Common myeloid progenitor, CD34-positive (primary cell): ENCODE data around the gene RNF133.
"Not testable (repeated sequence)": the region's sequence is repeated elsewhere in the genome, so short reads cannot be mapped to it uniquely, and the experiment has no call there.

Source experiments
- CTCF ChIA-PET: fragments of 350-600 bp; sonication (Branson Sonifier 250); formaldehyde crosslinking; loops from one replicate; lab custom pipeline; 2021; ENCODE audit warnings: antibody characterized with exemption; lab: Charles Lee
- POLR2A ChIA-PET: fragments of 350-600 bp; sonication (Branson Sonifier 250); formaldehyde crosslinking; loops from one replicate; lab custom pipeline; 2021; ENCODE audit warnings: antibody characterized with exemption; lab: Charles Lee
- DNase-seq, 3 donors: peaks; one replicate each; pipeline versions ENCODE4 v3.0.0 to v3.0.0-alpha.2; 2013
- H3K27ac ChIP-seq, 2 experiments: 1 replicate in 1 of 2; 2 replicates in 1 of 2; pipeline ENCODE4 v1.7.0; 2013; ENCODE audit warnings: inconsistent platforms in 2 of 2, low read length in 2 of 2, mild to moderate bottlenecking in 2 of 2, low read depth in 1 of 2, moderate library complexity in 1 of 2; ENCODE audit not compliant: severe bottlenecking in 2 of 2, insufficient read depth in 1 of 2, poor library complexity in 1 of 2
- H3K27me3 ChIP-seq, 5 experiments: replicated peaks in 2 of 5; 1 replicate in 3 of 5; 2 replicates in 2 of 5; pipeline versions ENCODE4 v1.6.1 to v1.7.0; 2013; ENCODE audit warnings: low read length in 4 of 5, mild to moderate bottlenecking in 2 of 5, moderate library complexity in 2 of 5, inconsistent platforms in 1 of 5; ENCODE audit not compliant: insufficient read depth in 5 of 5, control insufficient read depth in 4 of 5
- H3K36me3 ChIP-seq, 4 experiments: 1 replicate in 2 of 4; 2 replicates in 2 of 4; pipeline versions ENCODE4 v1.6.1 to v1.7.0; 2013; ENCODE audit warnings: low read length in 3 of 4, control low read depth in 1 of 4, mild to moderate bottlenecking in 1 of 4; ENCODE audit not compliant: control insufficient read depth in 4 of 4, insufficient read depth in 4 of 4
- H3K4me1 ChIP-seq, 4 experiments: 1 replicate in 3 of 4; 2 replicates in 1 of 4; pipeline versions ENCODE4 v1.6.1 to v1.7.1; 2013; ENCODE audit warnings: low read length in 3 of 4, mild to moderate bottlenecking in 3 of 4, control low read depth in 1 of 4, inconsistent platforms in 1 of 4, moderate library complexity in 1 of 4; ENCODE audit not compliant: control insufficient read depth in 4 of 4, insufficient read depth in 4 of 4; ENCODE audit errors: control extremely low read depth in 1 of 4
- H3K4me3 ChIP-seq, 7 experiments: 1 replicate in 4 of 7; 2 replicates in 3 of 7; pipeline versions ENCODE4 v1.5.1 to v1.7.0; 2013; ENCODE audit warnings: mild to moderate bottlenecking in 7 of 7, low read length in 6 of 7, moderate library complexity in 6 of 7, inconsistent platforms in 2 of 7, low read depth in 2 of 7, control low read depth in 1 of 7; ENCODE audit not compliant: insufficient read depth in 4 of 7, control insufficient read depth in 1 of 7; ENCODE audit errors: extremely low read depth in 1 of 7
- H3K9me3 ChIP-seq, 5 experiments: 1 replicate in 4 of 5; 2 replicates in 1 of 5; pipeline versions ENCODE4 v1.6.1 to v1.7.1; 2013; ENCODE audit warnings: low read length in 4 of 5, mild to moderate bottlenecking in 2 of 5, inconsistent platforms in 1 of 5, low read depth in 1 of 5, moderate library complexity in 1 of 5; ENCODE audit not compliant: control insufficient read depth in 4 of 5, insufficient read depth in 2 of 5; ENCODE audit errors: control extremely low read depth in 1 of 5
- WGBS: methylation state at CpG from one replicate; pipeline ENCODE4 v1.1.5; 2013; ENCODE audit not compliant: insufficient coverage; 5-methylcytosine and 5-hydroxymethylcytosine counted together

RNF133 gene

DNA sequence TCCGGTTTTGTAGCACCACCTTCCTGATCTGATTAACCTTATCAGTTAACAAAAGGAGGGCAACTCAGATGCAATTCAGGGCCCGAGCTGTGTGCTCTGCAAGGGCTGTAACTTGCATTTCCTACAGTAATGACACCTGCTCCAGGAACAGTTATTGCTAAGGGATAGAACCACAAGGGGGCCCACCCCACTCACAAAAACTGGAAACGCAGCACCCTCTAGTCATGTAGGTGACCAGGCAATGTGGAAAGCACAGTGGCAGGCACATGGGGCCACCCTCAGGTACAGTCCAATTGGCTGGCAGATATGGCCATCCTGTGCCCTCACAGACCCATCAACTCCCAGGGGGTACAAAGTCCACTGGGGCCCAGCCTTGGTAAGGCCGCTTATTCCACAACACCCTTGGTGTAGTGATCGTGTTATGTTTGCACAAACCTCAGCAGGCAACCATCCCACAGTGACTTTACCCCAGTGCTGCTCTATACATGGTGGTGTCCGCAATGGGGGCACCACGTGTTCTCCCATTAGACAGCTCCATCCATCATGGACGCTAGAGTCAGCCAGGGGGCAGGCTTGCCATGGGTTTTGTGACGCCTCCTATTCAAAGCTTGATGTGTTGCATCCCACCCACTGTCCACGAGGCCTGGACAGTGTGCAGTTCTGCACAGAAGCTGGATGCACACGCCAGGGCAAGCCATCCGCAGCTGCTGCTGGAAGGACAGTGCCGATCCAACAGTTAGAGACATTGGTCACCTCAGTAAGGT is 9.4 kb downstream of the RNF133 start:
- no peak overlapping the region for H3K27ac ChIP-seq
- H3K36me3 ChIP-seq = no peaks in the 10 kb centered on the region
- H3K9me3 ChIP-seq = peaks cover 0 to 2% (median 0%) of the 10 kb centered on the region in 5 experiments
- H3K4me3 ChIP-seq = no peak overlapping the region
- CTCF ChIA-PET = no interaction called here
- no peaks in the 10 kb centered on the region for H3K4me1 ChIP-seq
- 92% methylated on average over 13 of the region's 13 CpGs for WGBS
- no peak for DNase-seq
- POLR2A ChIA-PET = no interaction called here
- no peaks in the 10 kb centered on the region for H3K27me3 ChIP-seq

DNA sequence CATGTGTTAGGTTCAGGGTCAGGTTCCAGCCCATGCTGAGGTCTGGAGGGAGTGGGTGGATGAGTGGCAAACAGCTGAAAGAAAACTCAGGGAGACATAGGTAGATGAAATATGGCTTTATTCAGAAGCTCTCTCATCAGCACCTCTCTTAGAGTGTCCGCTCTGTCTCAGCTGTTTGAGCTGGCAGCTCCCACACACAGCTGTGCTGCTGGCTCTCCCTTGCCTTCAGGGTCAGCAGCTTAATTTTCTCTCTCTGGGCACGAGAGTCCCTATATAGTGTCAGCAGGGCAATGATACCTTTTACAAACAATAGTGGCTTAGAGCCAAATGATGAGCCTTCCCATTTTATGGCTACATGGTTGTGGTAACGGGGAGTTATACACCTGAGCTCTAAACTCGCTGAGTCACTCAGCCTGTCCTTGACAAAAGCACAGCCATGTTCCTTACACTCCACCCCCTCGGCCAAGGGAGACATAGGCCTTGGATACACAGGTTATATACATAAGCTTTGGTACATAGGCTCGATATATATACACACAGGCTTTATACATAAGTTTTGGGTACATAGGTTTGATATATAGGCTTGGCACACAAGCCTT is 10.4 kb downstream of the RNF133 start:
- POLR2A ChIA-PET = no interaction called here

DNA sequence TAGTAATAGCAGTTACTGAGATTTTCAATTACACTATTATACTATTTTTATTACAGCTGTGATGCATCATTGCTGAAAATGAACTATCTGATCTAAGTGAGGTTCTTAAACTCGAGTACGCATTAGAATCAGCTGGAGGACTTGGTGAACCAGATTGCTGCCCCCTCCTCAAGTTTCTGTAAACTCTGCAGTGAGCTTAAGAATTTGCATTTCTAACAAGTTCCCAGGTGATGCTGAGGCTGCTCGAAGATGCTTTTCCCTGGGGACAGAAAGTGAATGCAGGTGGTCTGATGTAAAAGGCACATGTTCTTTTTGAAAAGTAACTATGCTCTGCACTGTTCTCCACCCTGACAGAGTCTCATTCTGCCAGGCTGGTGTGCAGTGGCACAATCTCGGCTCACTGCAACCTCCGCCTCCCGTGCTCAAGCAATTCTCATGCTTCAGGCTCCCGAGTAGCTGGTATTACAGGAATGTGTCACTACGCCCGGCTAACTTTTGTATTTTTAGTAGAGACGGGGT is 12.5 kb downstream of the RNF133 start:
- Histone ChIP-seq H3K27me3 (no peaks in the 10 kb centered on the region), H3K4me3 (no peak overlapping the region), H3K27ac (no peak overlapping the region), H3K4me1 (no peaks in the 10 kb centered on the region), H3K9me3 (no peaks in the 10 kb centered on the region), H3K36me3 (no peaks in the 10 kb centered on the region)
- DNase-seq = no peak
- ChIA-PET CTCF (interaction anchor here (1.2 kb wide), 1 partner anchor 17 kb away, joined by 3 read pairs; no protein-coding TSS in a partner anchor), POLR2A (no interaction called here)
- WGBS = 77% methylated on average over 7 of the region's 10 CpGs

More for the DNA sequence above, 10.4 kb downstream of the RNF133 start:
- Histone ChIP-seq H3K4me3 (no peak overlapping the region), H3K27ac (no peak overlapping the region), H3K27me3 (no peaks in the 10 kb centered on the region), H3K36me3 (no peaks in the 10 kb centered on the region), H3K9me3 (peaks cover 0 to 2% (median 0%) of the 10 kb centered on the region in 5 experiments), H3K4me1 (no peaks in the 10 kb centered on the region)
- WGBS = 75% methylated on average over 4 of the region's 6 CpGs
- CTCF ChIA-PET = no interaction called here
- no peak for DNase-seq

DNA sequence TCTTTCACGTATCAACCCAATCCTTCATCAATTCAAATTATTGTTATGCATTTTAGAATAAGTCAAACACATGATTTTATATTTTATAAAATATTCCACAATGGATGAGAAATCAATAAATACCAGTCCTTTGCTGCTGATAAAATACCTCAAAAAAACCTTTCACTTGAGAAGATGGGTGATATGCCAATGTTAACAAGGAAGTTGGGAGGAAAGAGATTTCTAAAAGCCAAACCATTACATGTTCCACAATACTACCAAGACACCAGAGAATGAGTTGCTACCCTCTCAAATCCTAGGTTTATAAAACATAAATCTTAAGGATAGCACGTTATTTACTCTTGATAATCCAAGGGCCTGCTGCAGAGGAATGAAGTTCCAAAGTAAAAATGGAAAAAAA is 14.4 kb downstream of the RNF133 start:
- Histone ChIP-seq H3K4me1 (no peaks in the 10 kb centered on the region), H3K9me3 (no peaks in the 10 kb centered on the region), H3K27ac (no peak overlapping the region), H3K27me3 (no peaks in the 10 kb centered on the region), H3K4me3 (no peak overlapping the region), H3K36me3 (no peaks in the 10 kb centered on the region)
- ChIA-PET CTCF (interaction anchor here (1.2 kb wide), 1 partner anchor 32 kb away, joined by 3 read pairs; no protein-coding TSS in a partner anchor), POLR2A (no interaction called here)
- WGBS = no CpG with 5 or more reads among the region's 2 CpGs
- no peak for DNase-seq

DNA sequence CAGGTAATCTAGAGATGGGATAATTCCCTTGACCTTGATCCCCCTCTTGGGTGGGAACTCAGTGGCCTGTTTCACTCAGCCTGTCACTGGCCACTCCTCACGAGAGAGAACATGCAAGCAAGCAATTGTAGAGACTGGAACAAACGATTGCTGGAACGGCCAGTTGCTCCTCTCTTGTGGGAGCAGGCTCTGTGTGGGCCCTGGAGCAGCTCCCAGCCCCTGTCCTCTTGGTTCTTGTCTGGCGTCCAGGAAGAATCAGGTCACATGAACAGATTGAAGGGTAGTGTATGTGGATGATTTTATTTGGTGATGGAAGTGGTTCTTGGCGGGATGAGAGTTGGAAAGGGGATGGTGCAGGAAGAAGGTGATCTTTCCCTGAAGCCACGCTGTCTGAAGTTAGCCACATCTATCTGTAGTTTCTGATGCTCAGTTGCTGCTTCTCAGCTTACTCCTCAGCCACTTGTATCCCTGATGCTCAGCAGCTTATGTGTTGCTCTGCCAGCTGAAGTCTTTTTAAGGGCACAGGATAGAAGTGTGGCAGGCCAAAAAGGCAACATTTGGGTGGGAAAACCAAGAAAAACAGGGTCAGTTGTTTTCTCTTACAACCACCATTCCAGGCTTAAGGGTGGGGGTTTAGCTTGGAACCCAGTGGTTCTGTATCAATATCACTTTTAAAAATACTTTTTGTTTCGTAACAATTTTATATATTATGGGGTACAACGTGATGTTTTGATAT is 15.9 kb downstream of the RNF133 start:
- DNase-seq = no peak

DNA sequence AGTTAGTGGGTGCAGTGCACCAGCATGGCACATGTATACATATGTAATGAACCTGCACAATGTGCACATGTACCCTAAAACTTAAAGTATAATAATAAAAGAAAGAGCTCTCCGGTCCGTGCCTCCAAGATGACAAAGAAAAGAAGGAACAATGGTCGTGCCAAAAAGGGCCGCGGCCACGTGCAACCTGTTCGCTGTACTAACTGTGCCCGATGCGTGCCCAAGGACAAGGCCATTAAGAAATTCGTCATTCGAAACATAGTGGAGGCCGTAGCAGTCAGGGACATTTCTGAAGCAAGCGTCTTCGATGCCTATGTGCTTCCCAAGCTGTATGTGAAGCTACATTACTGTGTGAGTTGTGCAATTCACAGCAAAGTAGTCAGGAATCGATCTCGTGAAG is 17.7 kb downstream of the RNF133 start:
- H3K9me3 ChIP-seq, DNase-seq, H3K4me1 ChIP-seq, CTCF ChIA-PET, H3K4me3 ChIP-seq, H3K27me3 ChIP-seq, H3K27ac ChIP-seq, H3K36me3 ChIP-seq, POLR2A ChIA-PET: not testable (repeated sequence)
- WGBS = 67% methylated on average over 3 of the region's 16 CpGs

More for the DNA sequence above, 15.9 kb downstream of the RNF133 start:
- H3K27me3 ChIP-seq = no peaks in the 10 kb centered on the region
- ChIA-PET CTCF (interaction anchor here (1.2 kb wide), 1 partner anchor 34 kb away, joined by 3 read pairs; no protein-coding TSS in a partner anchor), POLR2A (no interaction called here)
- no peak overlapping the region for H3K4me3 ChIP-seq
- no peaks in the 10 kb centered on the region for H3K36me3 ChIP-seq
- no peaks in the 10 kb centered on the region for H3K4me1 ChIP-seq
- H3K9me3 ChIP-seq = no peaks in the 10 kb centered on the region
- WGBS = 92% methylated on average over 6 of the region's 8 CpGs
- H3K27ac ChIP-seq = no peak overlapping the region
